ACC112 (cell line): ENCODE data around the gene PHOX2A.

Experiments
- H2AFZ ChIP-seq: fragments of 200-600 bp; sonication (generic); one replicate; pipeline ENCODE4 v1.6.0; 2017; ENCODE audit warnings: antibody characterized with exemption, low read length; ENCODE audit not compliant: unreplicated experiment
- H3K27ac ChIP-seq: fragments of 200-600 bp; sonication (generic); 2 replicates; pipeline ENCODE4 v1.5.1; 2014; ENCODE audit warnings: low read depth, mild to moderate bottlenecking, antibody characterized with exemption, low read length, moderate library complexity
- H3K27me3 ChIP-seq: fragments of 200-600 bp; sonication (generic); 2 replicates; pipeline ENCODE4 v1.6.1; 2014; ENCODE audit warnings: mild to moderate bottlenecking, antibody characterized with exemption, low read length, moderate library complexity, mixed read lengths; ENCODE audit not compliant: insufficient read depth
- H3K36me3 ChIP-seq: fragments of 200-600 bp; sonication (generic); 2 replicates; pipeline ENCODE4 v1.6.1; 2016; ENCODE audit warnings: mild to moderate bottlenecking, antibody characterized with exemption, low read length, moderate library complexity, mixed read lengths; ENCODE audit not compliant: insufficient read depth
- H3K4me1 ChIP-seq: fragments of 200-600 bp; sonication (generic); one replicate; pipeline ENCODE4 v1.6.1; 2016; ENCODE audit warnings: low read length, mixed read lengths; ENCODE audit not compliant: insufficient read depth, unreplicated experiment, control insufficient read depth
- H3K4me3 ChIP-seq: fragments of 200-600 bp; sonication (generic); 2 replicates; pipeline ENCODE4 v1.5.1; 2014; ENCODE audit warnings: mild to moderate bottlenecking, low read depth, low read length
- H3K79me2 ChIP-seq: fragments of 200-600 bp; sonication (generic); one replicate; pipeline ENCODE4 v1.6.0; 2016; ENCODE audit warnings: low read length; ENCODE audit not compliant: control insufficient read depth, unreplicated experiment, insufficient read depth

The PHOX2A gene

GRCh38 chr11:72234514-72234830 is 9.5 kb downstream of the PHOX2A start:
- no peak overlapping the region for H3K4me3 ChIP-seq
- H2AFZ ChIP-seq = no peak overlapping the region
- no peak overlapping the region for H3K27ac ChIP-seq
- peaks cover 4% of the 10 kb centered on the region for H3K4me1 ChIP-seq
- no peaks in the 10 kb centered on the region for H3K79me2 ChIP-seq
- H3K36me3 ChIP-seq = peaks cover 23% of the 10 kb centered on the region; the same call in 1 of the 2 replicates
- no peaks in the 10 kb centered on the region for H3K27me3 ChIP-seq

- Histone ChIP-seq H3K79me2 (no peaks in the 10 kb centered on the region), H3K27ac (no peak overlapping the region), H2AFZ (no peak overlapping the region), H3K4me1 (no peaks in the 10 kb centered on the region), H3K4me3 (no peak overlapping the region), H3K36me3 (peaks cover 23% of the 10 kb centered on the region; the same call in 1 of the 2 replicates), H3K27me3 (no peaks in the 10 kb centered on the region)
Measured at GRCh38 chr11:72233773-72234513, 10.0 kb downstream of the PHOX2A start.

- Histone ChIP-seq H3K79me2 (no peaks in the 10 kb centered on the region), H3K4me3 (no peak overlapping the region), H3K27ac (no peak overlapping the region), H2AFZ (no peak overlapping the region), H3K4me1 (no peaks in the 10 kb centered on the region), H3K36me3 (peaks cover 19% of the 10 kb centered on the region; the same call in 1 of the 2 replicates), H3K27me3 (no peaks in the 10 kb centered on the region)
Measured at GRCh38 chr11:72233056-72233772, 10.8 kb downstream of the PHOX2A start.

GRCh38 chr11:72232260-72233055 is 11.5 kb downstream of the PHOX2A start:
- H3K27me3 ChIP-seq = no peaks in the 10 kb centered on the region
- H2AFZ ChIP-seq = no peak overlapping the region
- no peak overlapping the region for H3K4me3 ChIP-seq
- H3K79me2 ChIP-seq = peaks cover 3% of the 10 kb centered on the region
- no peaks in the 10 kb centered on the region for H3K4me1 ChIP-seq
- H3K36me3 ChIP-seq = peaks cover 19% of the 10 kb centered on the region; the same call in 1 of the 2 replicates
- no peak overlapping the region for H3K27ac ChIP-seq

DNA sequence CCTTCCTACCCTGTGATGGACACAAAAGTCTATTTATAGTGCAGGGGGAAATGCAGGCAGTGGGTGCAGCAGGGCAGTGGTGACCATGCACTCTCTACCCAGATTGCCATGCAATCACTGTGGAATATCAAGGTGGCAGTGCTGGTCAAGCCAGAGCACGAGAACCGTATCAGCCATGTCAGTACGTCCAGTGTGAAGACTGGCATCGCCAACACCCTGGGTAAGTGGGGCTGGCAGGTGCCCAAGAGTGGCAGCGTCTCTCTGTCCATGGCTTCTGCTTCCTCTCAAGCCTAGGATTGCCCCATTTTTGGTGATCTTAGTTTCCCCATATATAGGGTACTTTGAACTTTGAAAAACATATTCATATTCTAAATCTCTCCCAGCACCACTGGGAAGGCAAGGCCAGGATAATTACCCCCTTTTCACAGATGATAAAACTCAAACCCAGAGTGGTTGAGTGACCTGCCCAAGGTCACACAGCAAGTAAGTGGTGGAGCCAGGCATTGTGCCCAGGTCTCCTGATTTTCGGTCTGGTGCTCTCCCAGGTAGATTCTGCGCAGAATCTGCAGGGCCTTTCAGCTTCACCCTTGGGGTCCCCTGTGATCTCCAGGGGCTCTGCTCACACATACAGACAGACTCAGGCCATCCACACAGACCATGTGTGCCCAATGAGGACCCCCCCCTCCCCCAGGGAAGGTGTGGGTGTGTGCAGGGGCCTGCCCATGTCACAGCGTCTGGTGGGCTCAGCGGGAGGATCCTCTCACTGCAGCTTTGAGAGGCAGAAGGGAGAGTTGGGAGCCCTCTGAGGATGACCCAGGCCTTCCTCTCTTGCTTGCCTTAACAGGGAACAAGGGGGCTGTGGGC is 12.3 kb downstream of the PHOX2A start:
- Histone ChIP-seq H2AFZ (no peak overlapping the region), H3K36me3 (peaks cover 19% of the 10 kb centered on the region; the same call in 1 of the 2 replicates), H3K27ac (no peak overlapping the region), H3K27me3 (no peaks in the 10 kb centered on the region), H3K4me1 (no peaks in the 10 kb centered on the region), H3K4me3 (no peak overlapping the region), H3K79me2 (peaks cover 10% of the 10 kb centered on the region)

DNA sequence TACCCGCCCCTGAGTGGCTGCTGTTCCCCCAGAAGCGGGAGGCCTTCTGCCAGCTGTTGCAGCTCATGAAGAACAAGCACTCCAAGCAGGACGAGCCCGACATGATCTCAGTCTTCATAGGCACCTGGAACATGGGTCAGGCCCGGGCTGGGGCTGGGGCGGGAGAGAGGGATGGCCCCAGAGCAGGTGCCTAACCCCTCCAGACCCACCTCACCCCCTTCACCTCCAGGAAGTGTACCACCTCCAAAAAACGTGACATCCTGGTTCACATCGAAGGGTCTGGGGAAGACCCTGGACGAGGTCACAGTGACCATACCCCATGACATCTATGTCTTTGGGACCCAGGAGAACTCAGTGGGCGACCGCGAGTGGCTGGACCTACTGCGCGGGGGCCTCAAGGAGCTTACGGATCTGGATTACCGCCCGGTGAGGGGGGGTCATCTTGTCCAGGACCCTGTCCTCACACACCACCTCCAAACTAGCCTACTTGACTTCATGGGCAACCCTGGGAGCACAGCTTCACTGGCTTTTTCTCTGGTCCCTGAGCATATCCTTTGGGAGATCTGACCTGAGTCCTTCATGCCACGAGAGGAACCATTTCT is 13.1 kb downstream of the PHOX2A start:
- Histone ChIP-seq H2AFZ (no peak overlapping the region), H3K4me1 (peaks cover 1% of the 10 kb centered on the region), H3K27me3 (no peaks in the 10 kb centered on the region), H3K79me2 (peaks cover 15% of the 10 kb centered on the region), H3K4me3 (no peak overlapping the region), H3K36me3 (peaks cover 19% of the 10 kb centered on the region; the same call in 1 of the 2 replicates), H3K27ac (no peak overlapping the region)

GRCh38 chr11:72229925-72230763 is 13.8 kb downstream of the PHOX2A start:
- Histone ChIP-seq H3K36me3 (peaks cover 19% of the 10 kb centered on the region; the same call in 1 of the 2 replicates), H2AFZ (no peak overlapping the region), H3K4me3 (no peak overlapping the region), H3K27me3 (no peaks in the 10 kb centered on the region), H3K4me1 (peaks cover 4% of the 10 kb centered on the region), H3K79me2 (peaks cover 22% of the 10 kb centered on the region), H3K27ac (no peak overlapping the region)

DNA sequence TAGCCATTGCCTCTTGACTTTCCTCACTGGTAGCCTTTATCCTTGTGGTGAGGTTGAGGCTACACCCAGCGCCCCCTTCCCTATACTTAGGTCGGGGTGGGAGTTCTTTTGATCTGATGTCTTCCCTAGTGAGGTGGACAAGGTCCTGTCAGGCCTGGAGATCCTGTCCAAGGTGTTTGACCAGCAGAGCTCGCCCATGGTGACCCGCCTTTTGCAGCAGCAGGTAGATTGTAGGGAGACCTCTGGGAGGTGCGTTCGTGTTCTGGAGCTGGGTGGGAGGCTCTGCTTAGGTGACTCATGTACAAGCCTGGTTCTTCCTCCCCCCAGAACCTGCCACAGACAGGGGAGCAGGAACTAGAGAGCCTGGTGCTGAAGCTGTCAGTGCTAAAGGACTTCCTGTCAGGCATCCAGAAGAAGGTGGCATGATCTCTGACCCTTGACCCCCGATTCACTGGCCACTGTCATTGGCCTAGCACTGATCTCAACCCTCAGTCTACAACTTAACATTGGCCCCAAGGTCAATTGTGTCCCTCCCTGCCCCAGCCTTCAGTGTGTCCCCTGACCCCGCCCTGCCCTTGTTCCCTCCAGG is 14.5 kb downstream of the PHOX2A start:
- Histone ChIP-seq H3K4me3 (no peak overlapping the region), H2AFZ (no peak overlapping the region), H3K27ac (no peak overlapping the region), H3K79me2 (peaks cover 29% of the 10 kb centered on the region), H3K4me1 (peaks cover 4% of the 10 kb centered on the region), H3K36me3 (peaks cover 19% of the 10 kb centered on the region; the same call in 1 of the 2 replicates), H3K27me3 (no peaks in the 10 kb centered on the region)

DNA sequence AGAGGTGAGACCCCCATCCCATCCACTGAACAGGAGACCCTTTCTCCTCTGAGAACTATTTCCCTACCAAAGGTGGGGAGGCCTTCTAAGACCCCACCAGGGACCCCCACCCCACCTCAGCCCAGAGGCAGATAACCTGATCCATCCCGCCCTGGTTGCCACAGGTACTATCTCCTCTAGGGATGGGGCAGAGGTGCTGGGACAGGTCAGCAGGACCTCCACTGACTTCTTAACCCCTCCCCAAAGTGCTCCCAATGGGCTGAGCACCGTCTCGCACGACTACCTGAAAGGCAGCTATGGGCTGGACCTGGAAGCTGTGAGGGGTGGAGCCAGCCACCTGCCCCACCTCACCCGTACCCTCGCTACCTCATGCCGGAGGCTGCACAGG is 15.1 kb downstream of the PHOX2A start:
- H3K4me1 ChIP-seq = peaks cover 4% of the 10 kb centered on the region
- H3K36me3 ChIP-seq = peaks cover 19% of the 10 kb centered on the region; the same call in 1 of the 2 replicates
- H3K27me3 ChIP-seq = no peaks in the 10 kb centered on the region
- H3K79me2 ChIP-seq = peaks cover 34% of the 10 kb centered on the region
- no peak overlapping the region for H3K27ac ChIP-seq
- no peak overlapping the region for H3K4me3 ChIP-seq
- H2AFZ ChIP-seq = no peak overlapping the region
